Hippocampal formation (tissue), 2 donors: ENCODE data around the gene PTPRD.

Experiments used
- DNase-seq, 2 donors: peaks; one replicate each; lab custom pipeline; 2025; lab: John Stamatoyannopoulos, UW

PTPRD gene

GRCh38 chr9:9754186-9754585 lies 858.6 kb downstream of the PTPRD start:
- DNase-seq = no peak

DNA sequence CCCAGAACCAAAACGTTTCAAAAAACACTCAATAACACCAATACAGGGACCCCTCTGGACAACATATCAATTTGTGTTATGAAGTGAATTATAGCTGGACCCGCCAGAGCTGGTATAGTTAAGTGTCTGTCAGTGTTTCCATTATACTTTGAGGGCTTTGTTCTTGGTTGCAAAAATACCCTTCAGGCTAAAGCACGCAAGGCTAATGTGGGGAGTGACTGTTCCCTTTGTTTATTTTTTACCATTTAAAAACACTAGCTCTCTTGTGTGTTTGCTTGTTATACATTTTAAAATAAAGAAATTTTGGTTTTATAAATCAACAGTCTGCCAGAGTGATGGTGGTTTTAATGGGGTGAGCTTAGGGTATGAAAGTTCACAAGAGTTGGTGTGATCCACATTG lies 859.5 kb downstream of the PTPRD start:
- DNase-seq = no peak

- DNase-seq = no peak
Observed at GRCh38 chr9:9752722-9753121, 860.1 kb downstream of the PTPRD start.

GRCh38 chr9:9751996-9752395 lies 860.8 kb downstream of the PTPRD start:
- no peak for DNase-seq

DNA sequence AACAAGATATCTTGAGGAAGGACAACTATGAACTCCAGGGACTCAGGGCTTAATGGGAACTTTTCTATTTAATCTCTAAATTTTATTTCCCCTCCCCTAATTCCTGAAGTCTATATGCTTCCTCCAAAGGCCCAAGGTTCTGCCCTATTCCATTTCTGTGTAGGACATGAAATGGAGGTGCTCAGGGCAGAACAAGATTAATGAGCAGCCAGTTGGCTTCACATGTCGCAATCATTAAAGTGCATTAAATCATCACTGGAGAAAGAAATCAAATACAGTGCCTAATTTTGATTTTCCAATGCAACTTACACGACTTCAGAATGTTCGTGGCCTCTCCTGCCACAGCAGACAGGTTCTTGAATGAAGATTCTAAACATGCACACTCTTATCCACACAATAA lies 862.1 kb downstream of the PTPRD start:
- no peak for DNase-seq

DNA sequence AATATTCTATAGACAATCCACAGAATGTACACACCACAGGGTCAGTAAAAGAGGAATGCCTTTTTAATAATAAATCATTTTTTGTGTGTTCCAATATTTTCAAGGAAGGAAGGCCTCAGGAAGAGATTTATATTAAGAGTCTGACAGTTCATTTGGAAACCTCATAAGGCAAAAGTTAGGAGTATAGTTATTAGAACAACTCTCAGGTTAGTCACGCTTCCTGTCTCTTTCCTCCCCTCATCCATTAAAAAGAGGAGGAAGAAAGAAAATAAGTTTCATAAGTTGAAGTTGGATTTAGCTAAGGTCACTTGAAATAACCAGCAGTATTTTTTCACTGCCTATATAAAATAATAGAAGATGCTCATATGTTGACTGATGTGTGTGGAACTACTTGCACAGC lies 863.2 kb downstream of the PTPRD start:
- no peak for DNase-seq

GRCh38 chr9:9747787-9748186 lies 865.0 kb downstream of the PTPRD start:
- DNase-seq = no peak

DNA sequence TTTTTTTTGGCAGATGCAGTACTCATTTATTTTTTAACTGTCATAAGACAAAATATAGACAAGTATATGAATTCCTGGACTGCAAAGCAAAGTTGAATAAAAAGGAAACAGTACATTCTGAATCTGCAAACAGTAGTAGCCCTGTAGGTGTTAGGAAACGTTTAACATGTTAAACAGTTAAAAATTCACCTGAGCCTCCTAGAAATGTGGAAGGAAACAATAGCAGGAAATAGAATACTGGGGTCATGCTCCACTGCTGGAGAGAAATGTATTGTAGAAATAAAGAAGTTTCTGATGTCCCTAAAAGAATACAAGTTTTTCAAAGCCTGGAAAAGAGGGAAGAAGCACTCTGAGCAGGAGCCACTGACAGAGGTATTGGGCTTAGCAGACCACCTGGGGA lies 866.0 kb downstream of the PTPRD start:
- DNase-seq = no peak

- DNase-seq = no peak
Observed at GRCh38 chr9:9743822-9744221, 869.0 kb downstream of the PTPRD start.

DNA sequence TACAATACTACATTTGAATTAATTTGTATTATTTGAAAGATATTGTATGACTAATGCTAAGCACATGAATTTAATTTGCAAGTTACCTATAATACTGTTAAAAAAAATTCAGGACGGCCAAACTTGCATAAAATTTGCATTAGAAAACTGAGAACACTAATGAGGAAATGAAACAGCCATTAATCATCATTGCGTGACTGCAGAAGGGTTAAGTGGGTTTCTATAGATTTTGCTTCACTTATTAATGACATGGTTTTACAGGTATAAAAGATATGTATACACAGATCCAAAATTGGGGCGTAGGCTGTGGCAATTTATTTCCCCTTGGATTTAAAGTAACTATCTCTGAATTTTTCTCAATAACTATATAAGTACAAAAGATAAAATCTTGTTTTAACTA lies 882.6 kb downstream of the PTPRD start:
- DNase-seq = no peak

DNA sequence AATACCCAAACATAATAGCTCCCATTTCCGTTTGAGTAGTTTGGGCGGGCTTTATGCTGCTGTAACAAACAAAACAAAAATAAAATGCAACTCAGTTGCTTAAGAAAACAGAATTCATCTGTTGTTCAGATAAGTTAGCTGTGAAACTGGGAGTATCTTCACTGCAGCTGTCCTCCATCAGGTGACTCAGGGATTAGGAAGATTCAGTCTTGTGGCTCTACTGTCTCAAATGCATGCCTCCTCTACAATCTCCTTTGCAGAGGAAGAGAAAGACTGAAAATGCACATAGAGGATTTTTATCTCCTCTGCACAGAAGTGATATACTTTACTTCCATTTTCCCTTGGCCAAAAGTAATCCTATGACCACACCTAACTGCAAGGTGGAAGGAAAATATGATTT lies 883.7 kb downstream of the PTPRD start:
- DNase-seq = no peak

DNA sequence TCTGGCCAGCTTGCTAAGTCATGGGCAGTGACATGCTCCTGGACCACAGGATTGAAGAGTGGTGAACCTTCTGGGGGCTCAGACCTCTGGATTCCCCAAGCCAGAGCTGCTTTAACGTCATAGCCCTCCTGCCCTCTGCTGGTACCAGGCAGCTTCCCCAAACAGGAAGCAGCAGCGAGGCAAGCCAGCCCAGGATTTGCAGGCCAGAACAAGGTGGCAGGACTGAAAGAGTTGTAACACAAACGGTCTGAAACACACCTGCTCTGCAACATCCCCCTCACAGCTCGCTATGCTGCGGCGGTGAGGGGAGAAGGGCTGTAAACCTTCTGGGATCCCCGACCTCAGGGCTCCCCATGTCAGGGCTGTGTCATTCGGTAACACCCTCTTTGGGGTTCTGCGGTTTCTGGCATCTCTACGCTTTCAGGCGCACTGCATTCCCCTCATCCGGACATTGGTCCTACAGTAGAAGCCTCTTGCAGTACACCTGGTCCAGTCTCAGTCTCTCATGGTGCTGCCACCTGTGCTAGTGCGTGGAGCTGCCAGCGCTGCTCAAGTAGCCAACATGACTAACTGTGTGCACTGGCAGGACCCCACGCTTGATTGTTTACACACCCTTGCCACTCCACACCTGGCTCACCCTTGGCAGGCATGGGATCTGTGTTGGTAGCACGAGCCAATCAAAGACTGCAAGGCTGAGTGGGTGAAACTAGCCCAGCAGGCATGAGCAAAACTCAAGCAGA lies 893.3 kb downstream of the PTPRD start:
- no peak for DNase-seq

DNA sequence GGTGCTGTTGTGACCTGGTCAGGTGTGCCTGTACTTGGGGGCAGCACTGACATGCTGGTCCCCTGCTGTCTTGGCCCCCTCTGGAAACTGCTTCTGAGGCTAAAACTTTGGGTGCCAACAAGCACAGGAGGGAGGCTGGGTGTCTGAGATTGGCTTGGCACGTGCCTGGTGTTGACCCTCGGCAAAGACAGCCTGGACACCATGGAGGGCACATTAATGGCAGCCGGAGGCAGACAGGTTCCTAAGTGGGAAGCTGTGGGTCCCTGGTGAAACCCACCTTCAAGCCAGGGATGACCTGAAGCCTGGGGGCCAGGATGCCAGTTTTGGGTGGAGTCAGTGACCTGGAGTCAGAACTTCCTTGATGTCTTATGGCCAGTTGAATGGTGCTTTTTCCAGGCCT lies 894.1 kb downstream of the PTPRD start:
- DNase-seq = no peak

DNA sequence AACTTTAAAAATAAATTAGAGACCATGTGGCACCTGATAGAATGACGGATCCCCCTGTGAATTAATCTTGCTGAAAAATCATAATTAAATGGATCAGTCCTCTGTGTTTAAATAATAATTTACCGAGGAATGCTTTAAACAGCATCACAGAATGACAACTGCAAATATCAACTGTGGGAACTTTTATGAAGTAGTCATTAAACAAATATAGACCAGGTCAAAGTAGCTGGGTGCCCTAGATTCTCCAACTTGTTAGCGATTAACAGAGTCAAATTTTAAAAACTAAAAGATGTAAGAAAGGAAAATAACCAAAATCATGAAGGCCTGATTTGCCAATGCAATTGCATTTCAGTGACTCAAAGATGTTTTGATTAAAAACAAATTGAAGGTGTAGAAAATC lies 933.4 kb downstream of the PTPRD start:
- DNase-seq = no peak

- DNase-seq = no peak
Observed at GRCh38 chr9:9674461-9674860, 938.3 kb downstream of the PTPRD start.

DNA sequence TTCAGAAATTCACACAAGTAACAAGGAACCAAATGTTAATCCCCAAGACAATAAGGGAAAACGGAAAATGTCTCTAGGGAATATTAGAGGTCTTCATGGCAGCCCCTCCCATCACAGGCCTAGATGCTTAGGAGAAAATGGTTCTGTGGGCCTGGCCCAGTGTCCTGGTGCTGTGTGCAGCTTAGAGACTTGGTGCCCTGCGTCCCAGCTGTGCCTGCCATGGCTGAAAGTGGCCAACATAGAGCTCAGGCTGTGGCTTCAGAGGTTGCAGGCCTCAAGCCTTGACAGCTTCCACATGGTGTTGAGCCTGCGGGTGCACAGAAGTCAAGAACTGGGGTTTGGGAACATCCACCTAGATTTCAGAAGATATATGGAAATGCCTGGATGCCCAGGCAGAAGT lies 942.3 kb downstream of the PTPRD start:
- no peak for DNase-seq

- no peak for DNase-seq
Observed at GRCh38 chr9:9645006-9645405, 967.8 kb downstream of the PTPRD start.

GRCh38 chr9:9631284-9631683 lies 981.5 kb downstream of the PTPRD start:
- DNase-seq = no peak

DNA sequence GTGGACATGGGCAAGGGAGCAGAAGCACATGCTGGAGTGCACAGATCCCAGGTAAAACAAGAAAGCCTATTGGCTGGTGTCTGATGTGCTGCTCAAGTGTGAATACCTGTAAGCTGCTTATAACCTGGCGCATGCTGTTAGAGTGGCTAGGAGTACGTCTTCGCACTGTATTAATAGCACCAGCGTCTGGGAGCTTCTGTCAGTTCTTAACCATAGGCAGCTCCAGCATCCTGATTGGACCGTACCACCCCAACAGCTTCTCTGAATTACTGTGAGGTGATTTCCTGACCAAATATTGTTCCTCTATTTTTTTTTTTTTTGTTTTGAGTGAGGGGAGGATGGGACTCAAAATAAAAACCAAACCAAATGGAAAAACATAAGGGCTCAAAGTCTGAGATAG lies 987.6 kb downstream of the PTPRD start:
- no peak for DNase-seq

DNA sequence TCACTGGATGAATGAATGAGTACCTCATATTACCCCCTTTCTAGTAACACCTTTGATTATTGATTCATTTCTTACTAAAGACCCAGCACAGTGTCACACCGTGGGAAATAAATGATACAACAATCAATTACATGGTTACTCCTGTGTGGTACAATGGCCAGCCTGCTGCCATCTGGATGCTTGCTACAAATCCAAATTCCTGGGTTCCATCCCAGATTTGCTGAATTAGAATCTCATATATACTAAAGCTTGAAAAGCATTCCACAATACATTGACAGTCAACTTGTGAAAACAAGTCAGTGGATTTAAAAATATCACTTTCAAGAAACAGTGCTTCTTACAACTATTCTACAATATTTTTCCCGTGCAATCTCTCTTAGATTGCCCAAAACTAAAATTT lies 989.3 kb downstream of the PTPRD start:
- DNase-seq = no peak

DNA sequence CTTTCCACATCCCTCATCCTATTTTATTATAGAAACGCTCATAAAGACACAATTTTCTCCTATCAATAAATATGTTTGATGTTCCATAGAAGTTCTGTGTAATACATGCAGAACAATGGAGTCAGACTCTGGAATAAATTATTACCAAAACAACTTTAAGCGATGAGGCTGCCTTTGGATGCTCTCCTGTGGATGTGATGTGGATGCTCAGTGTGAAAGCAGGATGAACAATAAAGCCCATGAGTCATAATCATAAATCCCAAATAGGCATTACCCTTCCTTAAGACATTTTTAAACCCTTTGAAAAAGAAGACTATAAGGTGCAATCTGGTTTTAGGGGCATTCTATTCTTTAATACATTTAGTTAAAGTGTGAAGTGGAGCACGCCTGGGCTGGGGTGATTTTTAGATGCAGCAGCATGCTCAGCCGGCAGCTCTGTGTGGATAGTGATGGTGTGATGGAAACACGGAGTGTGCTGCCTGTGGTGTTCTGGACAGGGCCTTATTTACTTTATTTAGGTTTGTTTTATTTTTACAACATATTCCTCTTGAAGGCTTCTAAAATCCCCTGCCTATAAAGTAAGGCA lies 991.4 kb downstream of the PTPRD start:
- no peak for DNase-seq

GRCh38 chr9:9620736-9621135 lies 992.1 kb downstream of the PTPRD start:
- DNase-seq = no peak

- no peak for DNase-seq
Observed at GRCh38 chr9:9615086-9615485, 997.7 kb downstream of the PTPRD start.

- no peak for DNase-seq
Observed at GRCh38 chr9:9614607-9615006, 998.2 kb downstream of the PTPRD start.
